GM18951 (cell line): ENCODE measurements around the gene CXorf38.
"Not testable (repeated sequence)": the region's sequence is repeated elsewhere in the genome, so short reads cannot be mapped to it uniquely, and the experiment has no call there.

Source experiments
- POLR2A ChIP-seq: IDR thresholded peaks from 4 replicates; pipeline ENCODE4 v1.6.1; 2011; ENCODE audit warnings: mild to moderate bottlenecking; ENCODE audit not compliant: insufficient read length, insufficient read depth; ENCODE audit errors: extremely low read depth
- in situ Hi-C: fragments of 300-500 bp; cut with MboI; formaldehyde crosslinking; loops from one replicate; pipeline ENCODE4 v1.12.0; 2022; ENCODE audit warnings: low sequenced_read_pairs, mixed read lengths, inconsistent platforms; ENCODE audit not compliant: unreplicated experiment

CXorf38 gene

GRCh38 chrX:40615976-40616375 lies 31.4 kb downstream of the CXorf38 start:
- no peak for TF ChIP-seq POLR2A
- in situ Hi-C loops = no loop called here

GRCh38 chrX:40612511-40612910 lies 34.9 kb downstream of the CXorf38 start:
- TF ChIP-seq POLR2A = no peak
- in situ Hi-C loops = no loop called here

- in situ Hi-C loops = no loop called here
- no peak for TF ChIP-seq POLR2A
Measured at GRCh38 chrX:40607381-40607780, 40.0 kb downstream of the CXorf38 start.

GRCh38 chrX:40603446-40603845 lies 43.9 kb downstream of the CXorf38 start:
- in situ Hi-C loops = no loop called here
- TF ChIP-seq POLR2A = no peak

GRCh38 chrX:40589616-40590321 lies 57.6 kb downstream of the CXorf38 start:
- in situ Hi-C loops = not testable (repeated sequence)

DNA sequence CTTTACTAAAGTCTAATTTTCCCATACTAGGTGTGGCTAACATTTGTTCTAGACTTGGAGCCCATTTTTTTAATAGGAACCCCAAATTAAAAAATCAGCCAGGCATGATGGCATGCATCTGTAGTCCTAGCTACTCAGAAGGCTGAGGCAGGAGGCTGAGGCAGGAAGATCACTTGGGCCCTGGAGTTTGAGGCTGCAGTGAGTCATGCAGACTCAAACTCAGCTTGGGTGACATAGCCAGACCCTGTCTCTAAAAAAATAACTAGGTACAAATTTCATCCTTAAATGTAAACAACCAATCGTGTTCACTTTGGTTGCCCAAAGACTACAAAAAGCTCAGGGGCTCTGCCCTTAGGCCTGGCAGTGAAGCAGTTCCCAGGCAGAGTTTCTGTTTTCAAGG lies 59.7 kb downstream of the CXorf38 start:
- in situ Hi-C loops = not testable (repeated sequence)

DNA sequence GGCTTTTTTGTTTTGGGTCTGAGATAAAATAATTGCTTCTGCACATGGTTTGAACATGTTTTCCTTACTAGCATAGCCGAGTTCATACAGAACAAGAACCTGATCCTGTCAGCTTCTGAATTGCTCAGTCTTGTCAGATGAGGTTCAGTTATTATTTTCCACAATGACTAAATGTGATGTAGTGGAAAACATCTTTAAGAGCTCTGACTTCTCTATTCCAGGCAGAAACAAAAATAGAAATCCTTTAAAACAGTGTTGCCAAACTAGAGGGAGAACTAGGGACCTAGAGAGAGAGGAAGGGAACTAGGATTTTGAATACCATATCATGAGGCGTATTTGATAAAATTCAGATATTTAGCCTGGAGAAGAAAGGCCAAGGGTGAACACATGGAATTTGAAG lies 64.5 kb downstream of the CXorf38 start:
- in situ Hi-C loops = no loop called here
- no peak for TF ChIP-seq POLR2A

GRCh38 chrX:40582178-40582577 lies 65.2 kb downstream of the CXorf38 start:
- in situ Hi-C loops = not testable (repeated sequence)

GRCh38 chrX:40581336-40581920 lies 65.9 kb downstream of the CXorf38 start:
- no peak for TF ChIP-seq POLR2A
- in situ Hi-C loops = no loop called here

DNA sequence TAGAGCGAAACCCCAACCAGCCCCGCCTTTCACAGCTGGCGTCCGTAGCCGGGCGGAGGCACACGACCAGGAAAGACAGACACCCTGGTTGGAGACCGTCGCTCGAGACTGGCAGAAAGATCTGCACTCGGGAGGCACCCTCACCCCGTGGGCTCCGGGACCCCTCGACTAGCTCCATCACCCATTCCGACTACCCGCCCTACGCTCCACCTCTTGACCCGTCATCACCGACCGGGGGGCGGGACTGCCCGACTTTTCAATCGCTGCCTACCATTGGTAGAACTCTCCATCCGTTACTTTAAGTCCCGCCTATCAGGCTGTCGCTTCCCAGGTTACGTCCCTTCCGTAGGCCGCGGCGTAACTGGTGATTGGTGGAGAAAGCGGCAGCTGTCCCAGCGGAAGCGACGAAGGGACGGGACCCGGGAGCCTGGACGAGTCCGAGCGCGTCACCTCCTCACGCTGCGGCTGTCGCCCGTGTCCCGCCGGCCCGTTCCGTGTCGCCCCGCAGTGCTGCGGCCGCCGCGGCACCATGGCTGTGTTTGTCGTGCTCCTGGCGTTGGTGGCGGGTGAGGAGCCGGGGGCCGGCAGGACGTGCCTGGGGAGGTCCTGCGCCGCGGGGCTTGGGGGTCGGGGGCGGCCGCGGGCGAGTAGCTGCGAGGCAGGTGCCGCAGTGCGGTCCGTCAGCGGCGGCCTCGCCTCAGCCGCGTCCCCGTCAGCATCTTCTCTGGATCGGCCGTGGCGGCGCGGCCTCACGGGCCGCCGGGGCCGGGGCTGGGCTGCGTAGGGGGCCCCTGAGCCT lies 66.6 kb downstream of the CXorf38 start, which contains the start of gene ATP6AP2:
ATP6AP2 (plus strand) TSS at position 434 of the 799 bp plus-strand sequence; CDS start at position 530, 96 bp downstream.
- in situ Hi-C loops = no loop called here
- peak; percentile 74 for TF ChIP-seq POLR2A

DNA sequence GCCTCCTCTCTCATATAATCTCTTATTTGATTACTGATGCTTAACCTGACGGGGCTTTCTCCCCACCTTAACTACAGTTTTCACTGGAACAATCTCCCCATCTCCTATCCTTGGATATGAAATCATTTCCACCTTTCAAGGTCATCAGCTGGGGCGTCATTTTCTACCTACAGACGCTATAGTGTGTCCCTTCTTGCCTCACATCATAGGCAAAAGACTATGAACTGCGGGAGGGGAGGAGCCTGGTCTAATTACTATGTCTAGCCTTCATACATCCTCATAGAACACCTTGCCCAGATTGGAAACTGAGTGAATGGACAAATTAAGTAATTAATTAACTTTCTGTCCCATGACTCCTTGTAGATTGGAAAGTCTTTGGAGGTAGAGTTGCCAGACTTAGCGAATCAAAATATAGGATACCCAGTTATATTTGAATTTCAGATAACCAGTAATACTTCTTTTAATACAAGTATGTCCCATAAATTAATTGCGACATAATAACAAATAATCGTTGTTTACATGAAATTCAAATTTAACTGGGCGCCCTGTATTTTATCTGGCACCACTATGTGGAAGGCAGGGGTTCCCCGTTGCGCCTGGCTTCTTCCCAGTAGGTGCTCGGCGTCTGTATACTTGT lies 67.3 kb downstream of the CXorf38 start:
- TF ChIP-seq POLR2A = no peak
- in situ Hi-C loops = no loop called here

DNA sequence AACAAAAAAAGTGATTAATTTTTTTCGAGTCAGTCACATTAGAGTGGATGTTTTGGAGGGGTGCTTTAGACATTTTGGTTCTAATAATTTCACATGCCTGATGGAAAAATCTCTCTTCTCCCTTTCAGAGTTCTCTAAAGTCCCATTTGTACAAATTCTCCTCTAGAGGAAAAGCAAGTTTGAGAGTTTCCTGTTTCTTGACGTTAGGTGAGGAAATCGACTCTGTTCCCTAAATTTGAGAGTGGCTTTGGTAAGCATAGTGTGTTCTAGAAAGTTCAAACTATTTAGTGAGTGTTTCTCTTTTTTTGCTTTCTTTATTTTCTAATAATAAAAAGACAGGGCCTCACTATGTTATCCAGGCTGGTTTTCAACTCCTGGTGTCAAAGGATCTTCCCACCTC lies 68.2 kb downstream of the CXorf38 start:
- in situ Hi-C loops = no loop called here
- no peak for TF ChIP-seq POLR2A

- TF ChIP-seq POLR2A = no peak
- in situ Hi-C loops = no loop called here
Measured at GRCh38 chrX:40578039-40578695, 69.2 kb downstream of the CXorf38 start.
